IPS DF 4.7 (cell line): ENCODE data around the gene KLHDC9.
"Not testable (repeated sequence)": the region's sequence is repeated elsewhere in the genome, so short reads cannot be mapped to it uniquely, and the experiment has no call there.

Experiments
- DNase-seq: peaks from one replicate; pipeline ENCODE4 v3.0.0-alpha.2; 2013; ENCODE audit warnings: low spot score; ENCODE audit errors: extremely low read depth

KLHDC9 gene, protein sequence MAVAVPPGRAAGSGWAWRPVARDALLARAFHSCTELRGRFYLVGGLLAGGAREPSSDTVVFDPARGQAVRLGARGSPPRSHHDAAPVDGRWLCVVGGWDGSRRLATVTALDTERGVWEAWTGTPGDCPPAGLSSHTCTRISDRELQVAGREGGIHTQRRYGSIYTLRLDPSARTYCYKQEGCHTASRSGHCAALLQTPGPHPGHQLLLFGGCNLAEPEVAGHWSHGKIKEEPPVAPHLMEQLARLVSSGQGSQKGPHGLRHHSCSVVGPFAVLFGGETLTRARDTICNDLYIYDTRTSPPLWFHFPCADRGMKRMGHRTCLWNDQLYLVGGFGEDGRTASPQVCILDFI

DNA sequence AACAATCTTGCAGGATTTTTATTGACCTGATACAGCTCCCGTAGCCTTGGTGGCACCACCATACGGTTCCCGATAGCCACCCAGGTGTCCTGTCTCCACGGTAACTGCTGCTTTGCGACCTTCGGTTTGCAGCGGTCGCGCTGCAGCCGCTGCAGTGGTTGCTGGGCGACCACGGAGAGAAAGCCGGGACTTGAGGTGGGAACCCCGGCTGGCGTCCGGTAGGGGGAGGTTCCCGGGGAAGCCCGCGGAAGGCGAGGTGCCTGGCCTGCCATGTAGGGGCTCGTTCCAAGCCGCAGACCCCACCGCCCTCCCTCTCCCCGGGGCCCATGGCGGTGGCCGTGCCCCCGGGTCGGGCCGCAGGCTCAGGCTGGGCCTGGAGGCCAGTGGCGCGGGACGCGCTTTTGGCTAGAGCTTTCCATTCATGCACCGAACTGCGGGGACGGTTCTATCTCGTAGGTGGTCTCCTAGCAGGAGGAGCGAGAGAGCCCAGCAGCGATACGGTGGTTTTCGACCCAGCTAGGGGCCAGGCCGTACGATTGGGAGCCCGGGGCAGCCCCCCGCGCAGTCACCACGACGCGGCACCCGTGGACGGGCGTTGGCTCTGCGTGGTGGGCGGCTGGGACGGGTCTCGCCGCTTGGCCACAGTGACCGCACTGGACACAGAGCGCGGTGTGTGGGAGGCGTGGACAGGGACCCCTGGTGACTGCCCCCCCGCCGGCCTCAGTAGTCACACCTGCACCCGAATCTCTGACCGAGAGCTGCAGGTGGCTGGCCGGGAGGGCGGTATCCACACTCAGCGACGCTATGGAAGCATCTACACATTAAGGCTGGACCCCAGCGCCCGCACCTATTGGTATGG is at the start of gene KLHDC9:
Gene KLHDC9, plus strand, starts transcription at position 152 of the 859 bp plus-strand sequence. Its CDS starts 175 bp downstream, at position 327.
- peak; percentile 86 for DNase-seq

DNA sequence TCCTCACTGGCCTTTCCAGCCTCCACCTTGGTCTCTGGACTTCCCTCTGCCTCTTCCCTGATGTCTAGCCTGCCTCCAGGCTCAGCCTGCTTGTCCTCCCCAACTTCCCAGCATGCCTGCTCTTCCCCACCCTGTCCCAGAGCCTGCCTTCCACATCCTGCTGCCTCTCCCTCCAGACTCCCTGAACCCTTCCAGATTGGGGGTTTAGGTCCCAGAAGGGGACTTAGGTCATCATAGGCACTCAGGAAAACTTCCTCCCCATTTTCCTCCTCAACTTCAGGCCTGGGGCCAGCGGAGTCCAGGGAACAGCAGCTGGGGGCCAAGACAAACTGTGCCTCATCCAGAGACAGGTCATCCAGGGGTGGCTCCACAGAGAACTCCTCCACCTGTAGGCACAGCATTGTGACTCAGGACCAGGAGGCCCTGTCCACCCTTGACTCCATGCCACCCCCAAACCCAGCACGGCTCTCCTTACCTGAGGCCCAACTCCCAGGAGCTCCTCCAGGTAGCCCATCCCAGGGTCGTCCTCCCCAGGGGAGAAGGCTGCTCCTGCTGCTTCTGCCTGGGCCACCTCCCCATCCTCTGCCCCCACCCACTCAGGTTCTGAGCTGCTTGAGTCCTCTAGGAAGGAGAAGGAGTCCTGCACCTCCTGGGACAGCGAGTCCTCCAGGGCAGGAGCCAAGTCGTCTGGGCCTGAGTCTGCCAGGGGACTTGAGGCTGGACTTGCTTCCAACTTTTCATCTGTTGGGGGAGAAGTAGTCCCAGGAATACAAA is 49.0 kb upstream of the KLHDC9 start:
- DNase-seq = no peak

DNA sequence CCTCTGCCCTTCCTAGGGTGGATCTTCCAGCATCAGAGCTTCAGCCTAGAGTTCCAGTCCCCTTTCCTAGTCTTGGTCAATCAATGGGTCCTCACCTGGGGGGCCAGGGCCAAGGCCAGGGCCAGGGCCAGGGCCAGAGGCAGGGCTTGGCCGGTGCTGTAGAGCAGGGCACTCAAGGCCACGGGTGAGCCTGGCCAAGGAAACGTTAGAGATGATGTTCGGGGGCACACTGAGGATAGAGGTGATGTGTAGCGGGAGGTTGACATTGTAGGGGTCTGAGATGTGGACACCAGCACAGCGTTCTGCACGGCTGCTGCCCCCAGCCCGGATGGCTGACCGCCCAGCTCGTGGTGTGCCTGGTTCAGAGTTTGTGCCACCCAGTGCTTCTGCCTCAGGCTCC is 46.9 kb upstream of the KLHDC9 start:
- DNase-seq = no peak

DNA sequence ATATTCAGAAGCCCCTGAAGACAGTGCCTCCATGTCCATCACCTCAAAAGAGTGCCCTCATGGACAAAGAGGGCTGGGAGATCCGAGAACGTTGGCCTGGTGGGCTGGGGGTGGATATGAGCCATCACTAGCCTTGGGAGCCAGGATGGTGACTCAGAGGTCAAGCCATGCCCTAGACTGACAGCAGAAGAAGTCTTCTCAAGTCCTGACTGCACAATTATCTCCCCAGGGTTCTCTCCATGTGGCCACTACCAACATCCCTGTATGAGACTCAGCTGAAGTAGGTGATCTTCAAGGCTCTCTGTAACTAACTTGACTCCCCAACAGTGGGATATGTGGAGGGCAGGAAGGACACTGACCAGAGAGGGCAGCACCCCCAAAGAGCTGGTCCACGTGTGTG is 45.3 kb upstream of the KLHDC9 start:
- DNase-seq = no peak

DNA sequence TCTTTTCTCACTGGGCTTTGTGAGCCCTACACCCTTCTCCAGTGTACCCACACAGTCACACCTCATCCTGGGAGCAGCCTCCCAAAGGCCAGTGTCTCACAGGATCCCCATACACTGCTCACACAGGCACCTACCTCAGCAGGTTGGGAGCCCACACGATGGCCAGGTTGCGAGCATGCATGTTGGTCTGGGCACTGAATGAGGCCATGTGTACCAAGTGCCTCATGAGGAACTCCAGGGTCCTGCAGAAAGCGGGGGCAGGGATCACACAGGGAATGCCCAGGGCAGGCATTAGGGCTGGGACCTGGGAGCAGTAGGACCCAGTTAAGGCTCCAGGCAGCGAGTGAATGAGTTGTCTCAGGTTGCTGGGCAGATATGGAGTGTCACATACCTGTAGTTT is 43.9 kb upstream of the KLHDC9 start:
- no peak for DNase-seq

DNA sequence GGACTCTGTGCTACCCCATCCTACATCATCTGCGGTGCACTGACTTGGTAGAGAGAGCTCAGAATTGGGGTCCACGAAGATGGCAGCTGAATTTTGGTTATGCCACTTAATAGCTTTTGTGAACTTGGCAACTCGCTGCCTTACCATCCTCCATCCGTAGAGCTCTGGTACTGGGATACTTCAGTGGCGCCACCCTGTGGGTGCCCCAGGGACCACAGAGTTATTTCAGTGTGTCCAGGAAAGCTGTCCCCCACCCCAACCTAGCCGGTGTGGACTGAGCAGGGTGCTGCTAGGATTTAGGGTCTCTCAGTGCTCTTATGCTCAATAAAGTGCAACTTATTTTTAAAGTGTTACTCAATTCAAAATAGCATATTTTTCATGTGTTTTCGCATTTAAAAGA is 43.4 kb upstream of the KLHDC9 start:
- DNase-seq = no peak

DNA sequence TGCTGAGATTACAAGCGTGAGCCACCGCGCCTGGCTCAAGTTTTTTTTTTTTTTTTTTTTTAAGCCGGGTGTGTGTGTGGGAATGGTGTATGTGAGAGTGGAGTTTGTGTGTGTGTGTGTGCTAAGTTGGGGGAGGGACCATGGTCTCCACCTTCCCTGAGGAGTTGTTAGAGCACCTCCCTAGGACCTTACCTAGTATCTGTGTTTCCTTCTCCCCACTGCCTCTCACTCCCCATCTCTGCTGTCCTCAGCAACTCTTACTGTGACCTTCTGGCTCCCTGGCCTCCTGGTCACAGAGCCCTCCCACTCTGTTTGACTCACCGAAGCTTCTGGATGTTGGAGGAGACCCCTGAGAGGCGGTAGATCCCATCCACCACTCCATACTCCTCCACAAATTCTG is 38.9 kb upstream of the KLHDC9 start:
- no peak for DNase-seq

DNA sequence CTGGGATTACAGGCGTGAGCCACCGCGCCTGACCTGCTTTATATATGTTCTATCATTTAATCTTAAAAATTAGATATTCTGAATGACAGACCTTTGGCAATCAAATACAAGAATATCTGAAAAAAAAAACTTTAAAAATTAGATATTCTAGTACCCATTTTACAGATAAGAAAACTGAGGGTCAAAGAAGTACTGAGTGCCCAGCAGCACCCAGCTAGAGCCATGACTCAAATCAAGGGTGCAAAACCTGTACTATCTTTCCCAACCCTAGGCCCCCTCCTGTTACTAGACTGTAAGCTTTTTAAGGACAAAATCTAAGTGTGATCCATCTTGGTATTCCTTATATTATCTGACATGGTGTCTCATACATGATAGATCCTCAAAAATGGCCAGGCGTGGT is 36.7 kb upstream of the KLHDC9 start:
- DNase-seq = no peak

DNA sequence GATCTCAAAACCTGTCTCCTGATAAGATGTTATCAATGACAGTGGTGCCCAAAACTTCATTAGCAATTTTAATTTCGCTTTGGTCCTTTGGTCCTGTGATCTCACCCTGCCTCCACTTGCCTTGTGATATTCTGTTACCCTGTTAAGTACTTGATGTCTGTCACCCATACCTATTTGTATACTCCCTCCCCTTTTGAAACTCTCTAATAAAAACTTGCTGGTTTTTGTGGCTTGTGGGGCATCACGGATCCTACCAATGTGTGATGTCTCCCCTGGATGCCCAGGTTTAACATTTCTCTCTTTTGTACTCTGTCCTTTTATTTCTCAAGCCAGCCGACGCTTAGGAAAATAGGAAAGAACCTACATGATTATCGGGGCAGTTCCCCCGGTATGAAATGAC is 34.2 kb upstream of the KLHDC9 start:
- DNase-seq = not testable (repeated sequence)

DNA sequence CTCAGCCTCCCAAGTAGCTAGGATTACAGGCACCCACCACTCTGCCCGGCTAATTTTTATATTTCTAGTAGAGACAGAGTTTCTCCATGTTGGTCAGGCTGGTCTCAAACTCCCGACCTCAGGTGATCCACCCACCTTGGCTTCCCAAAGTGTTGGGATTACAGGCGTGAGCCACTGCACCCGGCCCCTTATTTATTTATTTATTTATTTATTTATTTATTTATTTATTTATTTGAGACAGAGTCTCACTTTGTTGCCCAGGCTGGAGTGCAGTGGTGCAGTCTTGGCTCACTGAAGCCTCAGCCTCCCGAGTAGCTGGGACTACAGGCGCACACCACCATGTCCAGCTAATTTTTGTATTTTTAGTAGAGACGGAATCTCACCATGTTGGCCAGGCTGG is 32.5 kb upstream of the KLHDC9 start:
- not testable (repeated sequence) for DNase-seq

DNA sequence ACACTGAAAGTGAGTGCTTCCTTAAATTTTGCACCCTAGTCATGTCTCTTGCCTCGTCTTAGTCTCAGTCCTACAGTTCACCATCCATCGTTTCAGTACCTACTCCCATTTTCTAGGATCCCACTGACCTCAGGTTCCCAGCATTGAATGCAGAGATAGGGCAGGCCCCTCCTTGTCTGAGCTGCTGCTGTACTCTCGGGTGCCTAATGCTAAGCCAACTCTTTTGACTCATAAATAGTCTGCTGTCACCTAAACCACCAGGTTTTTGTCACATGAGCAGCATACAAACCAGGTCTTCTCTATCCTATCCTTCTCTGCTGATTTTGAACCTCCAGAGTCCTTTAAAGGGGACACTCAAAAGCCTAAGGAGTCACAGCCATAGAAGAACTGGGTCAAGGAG is 31.5 kb upstream of the KLHDC9 start:
- no peak for DNase-seq

DNA sequence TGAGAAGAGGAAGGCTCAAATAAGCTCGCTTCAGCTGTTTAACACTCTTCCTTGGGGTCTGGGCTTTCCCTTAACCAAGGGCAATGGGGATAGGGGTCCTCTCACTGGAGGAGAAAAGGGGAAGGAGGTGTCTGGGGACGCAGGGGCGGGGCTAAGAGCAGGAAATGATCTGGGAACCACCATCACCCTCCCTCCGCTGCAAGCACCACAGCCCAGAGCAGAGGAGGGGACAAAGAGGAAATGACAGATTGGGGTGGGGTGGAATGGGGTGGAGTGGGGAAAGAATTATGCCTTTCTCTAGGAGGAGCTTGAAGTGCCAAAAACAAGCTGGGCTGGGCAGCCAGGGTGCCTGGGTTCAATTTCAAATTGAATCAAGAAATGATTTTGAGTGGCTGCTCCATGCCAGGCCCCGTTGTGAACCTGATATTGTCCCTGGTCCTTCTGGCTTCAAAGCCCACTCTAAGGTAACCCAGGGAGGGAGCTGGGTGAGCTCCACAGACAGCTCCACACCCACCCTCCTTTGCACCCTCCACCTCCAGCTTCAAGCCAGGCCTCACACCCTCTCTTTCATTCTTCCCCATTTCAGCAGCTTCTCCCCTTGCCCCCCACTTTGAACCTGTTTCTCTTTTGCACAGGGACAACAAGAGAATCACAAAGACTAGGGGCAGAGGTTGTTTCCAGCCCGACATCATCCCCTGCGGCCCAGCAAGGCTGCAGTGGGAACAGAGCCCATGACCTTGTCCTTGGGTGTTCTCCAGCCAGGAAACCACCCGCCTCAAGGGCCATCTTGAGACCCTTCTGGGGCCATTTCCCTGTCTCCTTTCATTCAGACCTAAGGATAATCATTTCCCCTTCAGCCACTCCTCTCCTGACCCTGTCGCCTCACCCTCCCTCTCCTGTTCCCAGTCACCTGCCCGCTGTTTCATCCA is 29.6 kb upstream of the KLHDC9 start:
- no peak for DNase-seq

DNA sequence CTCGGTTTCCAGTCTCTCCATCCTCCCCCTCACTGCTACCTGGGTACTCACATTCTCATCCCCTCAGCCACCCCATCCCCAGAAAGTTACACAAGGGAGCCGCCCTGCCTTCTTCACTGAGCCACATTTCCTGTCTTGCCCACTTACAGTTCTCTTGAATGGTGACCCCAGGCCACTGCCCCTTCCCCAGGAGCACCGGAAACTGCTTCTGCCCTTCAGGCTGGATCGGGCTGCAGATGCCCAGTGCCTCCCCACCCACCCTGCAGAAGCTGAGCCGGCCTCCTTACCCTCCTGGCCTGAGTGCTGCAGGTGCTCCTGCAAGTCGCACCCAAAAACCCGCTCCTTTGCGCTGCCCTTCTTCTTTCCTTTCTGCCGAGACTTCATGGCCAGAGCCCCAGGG is 28.9 kb upstream of the KLHDC9 start:
- no peak for DNase-seq

DNA sequence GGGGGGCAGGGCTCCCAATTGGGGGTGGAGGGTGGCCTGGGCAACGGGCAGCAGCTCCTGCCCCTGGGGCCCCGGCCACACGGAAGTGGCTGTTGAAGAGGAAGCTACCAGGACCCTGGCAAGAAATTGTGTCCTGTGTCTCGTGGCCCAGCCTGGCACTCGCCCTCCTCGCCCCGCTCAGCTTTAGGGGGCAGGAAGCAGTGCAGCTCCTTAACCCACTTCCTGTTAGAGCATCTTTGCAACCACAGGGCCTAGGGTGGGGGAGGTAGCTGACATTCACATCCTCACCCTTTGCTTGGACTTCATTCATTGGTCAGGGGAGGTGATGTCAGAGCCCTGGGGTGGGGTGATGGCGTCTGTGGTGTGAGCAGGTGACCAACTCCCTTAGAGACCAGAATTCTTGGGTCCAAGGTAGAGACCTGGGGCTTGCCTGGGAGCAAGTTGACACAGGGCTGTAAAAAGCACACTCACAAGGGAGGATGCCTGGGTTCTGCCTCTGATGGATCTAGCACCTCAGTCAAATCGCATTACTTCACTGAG is 28.4 kb upstream of the KLHDC9 start, which contains the start of gene ARHGAP30:
Gene ARHGAP30, minus strand, starts transcription at position 161 of the 540 bp plus-strand sequence. CDS start 267 bp downstream, outside the sequence.
- DNase-seq = no peak

DNA sequence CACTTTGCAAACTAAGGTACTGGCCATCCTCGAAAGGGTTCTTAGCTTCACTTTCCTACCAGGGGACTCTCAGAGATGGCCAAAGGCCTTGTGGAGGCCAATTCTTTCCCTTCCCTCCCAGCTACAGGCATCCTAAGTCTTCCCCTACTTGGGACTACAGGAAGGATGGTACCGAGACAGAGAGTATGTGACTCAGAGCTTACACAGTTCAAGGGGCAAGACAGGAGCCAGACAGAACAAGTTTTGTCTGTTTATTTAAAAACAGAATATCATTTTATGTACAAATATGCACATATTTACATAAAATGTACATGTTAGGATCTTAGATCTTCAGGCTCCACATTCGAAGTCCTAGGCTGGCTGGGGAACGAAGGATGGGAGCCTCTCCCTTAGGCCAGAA is 27.4 kb upstream of the KLHDC9 start:
- no peak for DNase-seq

DNA sequence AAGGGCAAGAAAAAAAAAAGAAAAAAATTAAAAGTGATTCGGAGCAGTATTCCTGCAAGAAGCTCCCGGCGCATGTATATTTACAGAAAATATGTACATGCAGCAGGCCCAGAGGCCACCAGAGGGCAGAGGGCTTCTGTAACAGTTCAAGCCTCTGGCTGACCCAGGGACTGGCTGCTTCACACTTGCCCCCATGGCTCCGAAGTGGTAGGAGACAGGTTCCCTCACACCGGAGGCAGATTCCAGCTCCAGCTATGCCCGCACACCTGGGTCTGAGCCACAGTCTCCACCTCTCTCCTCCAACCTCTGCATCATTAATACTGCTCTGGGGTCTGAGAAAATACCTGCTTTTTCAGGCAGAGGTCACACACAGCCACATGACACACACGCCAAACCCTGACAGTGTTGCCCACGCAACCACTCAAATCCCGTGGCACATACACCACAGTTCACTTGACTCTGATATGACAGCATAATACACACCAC is 26.2 kb upstream of the KLHDC9 start:
- no peak for DNase-seq

DNA sequence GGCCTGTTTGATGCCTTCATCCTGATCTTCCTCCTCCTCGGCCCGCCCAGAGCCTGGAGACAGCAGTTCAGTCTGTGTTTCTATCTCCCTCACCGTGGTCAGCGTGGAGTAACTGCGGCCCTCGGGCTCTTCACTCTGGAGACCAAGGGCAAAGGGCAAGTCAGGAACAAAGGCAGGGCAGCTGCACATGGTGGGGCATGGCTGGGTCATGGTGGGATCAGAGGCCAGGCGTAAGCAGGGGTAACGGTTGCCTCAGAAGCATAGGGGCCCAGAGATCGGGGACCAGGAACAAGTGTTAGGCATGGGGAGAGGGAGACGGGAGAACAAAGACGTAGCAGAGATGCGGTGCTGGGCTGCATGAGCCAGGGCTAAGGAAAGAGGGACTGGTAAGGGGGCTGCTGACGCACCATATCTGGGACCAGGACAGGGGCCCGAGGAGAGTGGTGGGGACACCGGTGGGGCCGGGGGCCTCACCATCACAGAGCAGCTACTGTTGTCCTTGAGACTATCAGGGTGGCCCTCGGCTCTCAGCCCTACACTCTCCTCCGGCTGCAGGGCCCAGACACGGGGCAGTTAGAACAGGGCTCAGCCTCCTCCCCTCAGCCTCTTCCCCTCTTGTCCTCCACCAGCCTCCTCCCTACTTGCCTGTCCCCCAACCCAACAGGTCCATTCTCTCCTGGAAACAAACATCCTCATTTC is 25.3 kb upstream of the KLHDC9 start:
- DNase-seq = no peak

DNA sequence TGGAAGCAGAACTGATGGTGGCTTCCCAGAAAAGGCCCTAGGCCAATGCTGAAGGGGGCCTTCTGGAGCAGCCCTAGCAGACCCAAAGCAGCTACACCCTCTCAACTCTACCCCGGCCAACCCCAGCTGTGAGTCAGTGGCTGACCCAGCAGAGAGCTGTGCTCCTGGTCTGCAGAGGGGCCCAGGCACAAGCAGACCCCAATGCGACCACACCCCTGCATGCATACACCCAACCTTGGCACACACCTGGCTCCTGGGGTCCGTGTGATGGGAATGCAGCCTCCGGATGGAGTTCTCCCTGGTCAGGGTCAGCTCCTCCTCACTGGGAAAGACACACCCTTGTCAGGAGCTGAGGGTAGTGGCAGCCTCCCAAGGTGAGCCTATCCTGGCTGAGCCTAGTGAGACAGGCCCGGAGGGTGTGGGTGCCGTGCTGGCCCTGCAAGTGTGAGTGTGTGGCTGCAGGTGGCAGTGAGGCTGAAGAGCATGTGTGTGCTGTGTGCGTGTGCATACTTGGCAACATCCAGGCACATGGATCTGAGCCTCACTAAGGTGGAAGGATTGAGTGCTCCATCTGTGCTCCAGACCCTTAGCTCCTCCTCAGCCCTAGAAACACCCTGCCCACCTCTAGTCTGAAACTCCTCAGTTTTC is 24.6 kb upstream of the KLHDC9 start:
- DNase-seq = no peak
